T-helper 1 cell treated with Interleukin-12 subunit alpha and Interleukin-12 subunit beta and Interleukin-4 antibody, amounts not matched to agents 30 ng/mL and 1 ng/mL, for 36 hours (primary cell): Measurements from ENCODE around the gene PBX1. TPM values are rescaled to one million over a fixed set of nuclear protein-coding genes. Genes with fewer than 3 reads are reported as not detected.
"Not testable (repeated sequence)": the region's sequence is repeated elsewhere in the genome, so short reads cannot be mapped to it uniquely, and the experiment has no call there.

Experiments
- intact Hi-C: fragments of 100-400 bp; cut with micrococcal nuclease; formaldehyde crosslinking; loops from one replicate; pipeline ENCODE4 v1.15.1; 2024
- total RNA-seq: library from RNA; stranded (reverse); gene quantifications from 2 replicates; pipeline ENCODE4 v1.2.3, GENCODE V29; 2022

The PBX1 gene
- 0.37 TPM in 1 of 2 replicates, not detected in the other for total RNA-seq

DNA sequence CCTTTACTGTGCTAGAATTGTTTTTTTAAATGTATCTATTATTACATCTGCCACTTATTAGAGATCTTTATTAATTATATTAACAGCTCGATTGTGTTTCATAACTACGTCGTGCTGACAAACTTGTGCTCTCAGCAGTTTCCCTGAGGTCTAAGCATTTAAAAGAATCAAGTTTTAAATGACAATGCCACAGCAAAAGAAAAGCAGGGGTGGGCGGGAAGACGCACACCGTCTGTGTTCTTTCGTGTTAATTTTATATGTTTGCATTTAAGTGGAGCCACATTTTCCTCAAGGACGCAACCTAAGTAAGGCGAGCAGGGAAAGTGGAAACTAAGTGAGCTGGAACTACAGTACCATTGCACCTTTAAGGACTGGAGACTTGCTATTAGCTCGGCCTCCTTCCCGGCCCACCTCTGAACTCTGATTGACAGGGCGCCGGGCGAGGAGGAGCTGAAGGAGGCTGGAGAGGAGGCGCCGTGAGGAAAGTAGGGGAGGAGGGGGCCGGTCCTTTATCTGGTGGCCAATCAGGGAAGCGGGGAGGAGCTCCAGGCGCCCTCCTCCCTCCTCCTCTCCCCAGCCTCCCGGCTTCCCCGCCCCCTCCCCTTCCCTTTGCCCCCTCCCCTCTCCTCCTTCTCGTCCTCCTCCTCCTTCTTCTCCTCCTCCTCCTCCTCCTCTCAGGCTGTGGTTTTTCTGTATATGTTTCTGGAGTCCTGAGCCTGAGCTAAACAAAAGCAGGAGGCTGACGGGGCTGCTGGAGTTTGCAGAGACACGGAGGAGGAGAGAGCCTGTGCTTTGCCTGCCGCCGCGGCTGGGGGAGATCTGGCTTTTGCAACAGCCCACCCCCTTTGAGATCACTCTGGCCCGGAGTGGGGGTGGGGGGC is at the start of gene PBX1:
Gene PBX1, plus strand, starts transcription at position 724 of the 881 bp plus-strand sequence.
- intact Hi-C loops, result loop anchor here (5.0 kb wide), 1 partner anchor 104 kb away; no protein-coding TSS in a partner anchor

DNA sequence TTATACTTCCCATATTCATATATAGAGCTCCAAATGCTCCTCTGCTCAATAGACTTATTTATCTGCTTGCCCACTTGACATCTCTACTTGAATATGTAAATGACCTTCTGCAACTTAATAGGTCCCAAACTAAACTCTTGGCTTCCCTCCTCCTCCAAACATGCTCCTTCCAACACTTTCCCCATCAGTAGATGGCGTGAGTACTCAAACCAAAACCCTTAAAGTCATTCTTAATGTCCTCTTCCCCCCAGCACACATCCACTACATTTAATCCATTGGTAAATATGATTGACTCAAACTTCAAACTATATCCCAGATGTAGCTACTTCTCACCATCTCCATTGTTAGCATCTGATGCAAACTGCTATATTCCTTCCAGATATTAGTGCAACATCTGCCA is 48.5 kb upstream of the PBX1 start:
- intact Hi-C loops, result no loop called here

DNA sequence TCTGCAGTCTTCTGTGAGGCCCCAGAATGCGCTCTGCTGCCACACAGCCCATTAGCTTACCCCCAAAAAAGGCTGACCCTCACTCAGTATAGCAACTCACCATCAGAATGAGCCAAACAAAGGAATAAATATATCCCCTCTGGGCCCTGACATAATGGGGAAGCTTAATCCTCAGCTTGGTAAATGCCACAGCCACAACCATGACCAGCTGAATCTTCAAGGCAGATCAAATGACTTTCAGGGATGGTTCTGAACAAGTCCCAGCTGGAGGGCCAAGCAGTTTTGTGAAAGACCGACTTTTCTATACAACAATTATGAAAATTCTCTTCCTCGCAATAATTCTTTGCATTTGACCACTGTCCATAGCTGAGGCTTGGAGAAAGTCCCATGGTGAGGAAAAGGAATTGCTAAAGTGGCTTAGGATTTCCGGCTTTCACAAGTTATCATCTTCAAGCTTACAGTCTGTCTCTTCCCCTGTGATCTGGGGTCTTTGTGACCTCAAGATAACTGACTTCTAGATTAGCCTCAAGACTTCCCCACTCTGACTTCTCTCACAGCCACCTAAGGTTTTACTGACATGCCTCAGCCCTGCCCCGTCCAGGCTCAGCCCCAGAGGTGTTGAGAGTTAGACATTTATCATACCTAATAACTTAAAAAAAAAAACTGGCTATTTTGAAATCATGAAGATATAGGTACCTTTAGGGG is 47.8 kb upstream of the PBX1 start:
- intact Hi-C loops, result no loop called here

DNA sequence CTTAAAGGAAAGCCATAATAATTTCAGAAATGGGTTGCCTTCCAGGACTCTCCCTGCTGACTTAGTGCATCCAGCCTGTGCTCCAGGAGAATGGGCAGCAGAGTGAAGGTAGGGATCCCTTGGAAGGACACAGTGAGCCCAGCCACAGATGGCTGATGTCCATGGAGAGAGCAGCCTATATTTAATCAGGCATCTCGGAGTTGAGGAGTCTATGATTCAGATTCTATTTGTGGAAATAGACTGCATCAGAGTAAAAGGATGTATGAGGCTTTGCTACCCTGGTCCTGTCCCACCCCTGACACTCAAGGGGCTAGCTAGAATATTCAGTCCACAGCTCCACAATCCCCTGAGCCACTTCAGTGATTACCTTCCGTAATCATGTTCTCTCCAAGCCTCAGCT is 43.8 kb upstream of the PBX1 start:
- intact Hi-C loops, result no loop called here

DNA sequence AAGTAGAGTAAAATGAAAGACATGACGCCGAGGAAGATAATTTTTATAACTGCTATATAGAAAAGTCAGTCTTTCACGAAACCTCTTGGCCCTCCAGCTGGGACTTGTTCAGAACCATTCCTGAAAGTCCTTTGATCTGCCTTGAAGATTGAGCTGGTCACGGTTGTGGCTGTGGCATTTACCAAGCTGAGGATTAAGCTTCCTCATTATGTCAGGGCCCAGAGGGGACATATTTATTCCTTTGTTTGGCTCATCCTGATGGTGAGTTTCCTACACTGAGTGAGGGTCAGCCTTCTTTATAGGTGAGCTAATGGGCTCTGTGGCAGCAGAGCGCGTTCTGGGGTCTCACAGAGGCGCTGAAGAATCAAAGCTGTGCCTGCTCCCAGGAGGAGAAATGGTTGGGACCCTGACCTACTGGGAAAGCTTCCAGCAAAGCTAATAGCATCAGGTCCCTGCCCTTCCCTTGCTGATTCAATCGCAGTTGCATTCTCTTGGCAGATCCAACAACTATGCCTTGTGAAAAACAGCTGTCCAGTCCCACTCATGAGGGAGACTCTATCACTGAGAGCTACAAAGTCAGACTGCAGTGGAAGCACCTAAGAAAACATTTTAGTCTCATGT is 43.2 kb upstream of the PBX1 start:
- intact Hi-C loops, result no loop called here

DNA sequence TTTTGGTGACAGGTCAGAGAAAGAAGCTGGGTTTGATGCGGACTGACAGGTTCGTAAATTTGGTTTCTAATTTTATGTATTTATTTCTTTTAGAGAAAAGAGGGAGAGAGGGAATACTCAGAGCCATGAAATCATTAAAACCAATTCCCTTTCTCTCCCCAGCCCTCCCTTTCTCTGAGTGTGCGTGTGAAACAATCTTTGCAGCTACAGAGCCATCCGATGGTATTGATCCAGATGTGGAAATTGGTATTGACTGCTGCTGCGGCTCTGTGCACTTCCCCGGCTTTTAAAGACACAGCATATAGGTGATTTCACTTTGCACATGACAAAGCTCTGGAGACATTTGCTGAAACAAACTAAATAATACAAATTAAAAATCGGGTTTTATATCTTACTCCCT is 42.4 kb upstream of the PBX1 start:
- intact Hi-C loops, result no loop called here

DNA sequence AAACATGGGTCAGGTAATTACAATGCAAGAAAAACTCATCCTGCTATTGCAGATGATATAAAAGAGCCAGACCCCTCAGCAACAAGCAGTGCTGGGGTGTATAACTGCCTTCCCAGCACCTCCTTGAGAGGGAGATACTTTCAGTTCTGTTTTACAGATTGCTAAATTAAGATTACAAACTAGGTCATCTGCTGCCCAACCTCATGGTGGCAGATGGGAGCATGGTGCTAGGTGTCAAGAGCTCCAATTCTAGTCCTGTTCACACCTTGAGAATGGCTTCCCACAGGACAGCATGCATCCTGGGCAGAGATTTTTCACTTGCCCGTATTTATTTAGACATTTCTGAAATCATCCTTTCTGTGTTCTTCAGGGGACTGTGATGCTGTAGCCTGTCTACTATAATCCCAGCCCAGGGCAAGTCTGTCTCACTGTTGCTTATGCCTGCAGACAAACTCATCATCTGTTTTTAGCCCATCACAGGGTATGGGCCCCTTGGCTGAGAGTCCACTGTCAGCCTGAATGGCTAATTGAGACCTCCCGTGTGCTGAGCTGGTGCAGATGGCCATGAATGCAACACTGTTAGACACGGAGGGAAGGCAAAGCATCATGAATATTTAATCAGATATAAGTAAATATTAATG is 40.2 kb upstream of the PBX1 start:
- intact Hi-C loops, result no loop called here

DNA sequence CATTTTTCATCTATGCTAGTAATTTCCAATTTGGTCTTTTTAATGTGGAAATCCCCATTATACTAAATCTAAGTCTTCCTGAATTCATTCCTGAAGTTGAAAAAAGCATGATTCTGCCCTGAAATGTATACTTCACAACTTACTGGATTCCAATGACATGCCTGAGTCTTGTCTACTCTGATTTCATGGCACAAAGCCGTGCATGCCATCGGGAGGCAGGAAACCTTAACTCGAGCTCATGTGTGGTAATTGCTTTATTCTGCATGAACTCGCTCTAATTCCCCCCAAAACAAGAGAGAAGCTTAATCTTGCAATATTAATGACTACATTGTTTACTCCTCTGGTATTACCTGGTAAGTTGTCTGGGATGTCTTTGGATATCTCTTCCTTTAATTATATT is 39.6 kb upstream of the PBX1 start:
- intact Hi-C loops, result no loop called here

DNA sequence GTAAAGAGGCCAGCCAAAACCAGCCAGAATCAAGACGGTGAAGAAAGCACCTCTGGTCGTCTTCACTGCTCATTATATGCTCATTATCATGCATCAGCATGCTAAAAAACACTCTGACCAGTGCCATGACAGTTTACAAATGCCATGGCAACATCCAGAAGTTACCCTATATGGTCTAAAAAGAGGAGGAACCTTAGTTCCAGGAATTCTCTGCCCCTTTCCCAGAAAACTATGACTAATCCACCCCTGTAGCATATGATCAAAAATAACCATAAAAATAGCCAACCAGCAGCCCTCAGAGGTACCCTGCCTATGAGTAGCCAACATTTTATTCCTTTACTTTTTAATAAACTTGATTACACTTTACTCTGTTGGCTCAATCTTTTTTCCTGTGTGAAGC is 34.2 kb upstream of the PBX1 start:
- intact Hi-C loops, result no loop called here

DNA sequence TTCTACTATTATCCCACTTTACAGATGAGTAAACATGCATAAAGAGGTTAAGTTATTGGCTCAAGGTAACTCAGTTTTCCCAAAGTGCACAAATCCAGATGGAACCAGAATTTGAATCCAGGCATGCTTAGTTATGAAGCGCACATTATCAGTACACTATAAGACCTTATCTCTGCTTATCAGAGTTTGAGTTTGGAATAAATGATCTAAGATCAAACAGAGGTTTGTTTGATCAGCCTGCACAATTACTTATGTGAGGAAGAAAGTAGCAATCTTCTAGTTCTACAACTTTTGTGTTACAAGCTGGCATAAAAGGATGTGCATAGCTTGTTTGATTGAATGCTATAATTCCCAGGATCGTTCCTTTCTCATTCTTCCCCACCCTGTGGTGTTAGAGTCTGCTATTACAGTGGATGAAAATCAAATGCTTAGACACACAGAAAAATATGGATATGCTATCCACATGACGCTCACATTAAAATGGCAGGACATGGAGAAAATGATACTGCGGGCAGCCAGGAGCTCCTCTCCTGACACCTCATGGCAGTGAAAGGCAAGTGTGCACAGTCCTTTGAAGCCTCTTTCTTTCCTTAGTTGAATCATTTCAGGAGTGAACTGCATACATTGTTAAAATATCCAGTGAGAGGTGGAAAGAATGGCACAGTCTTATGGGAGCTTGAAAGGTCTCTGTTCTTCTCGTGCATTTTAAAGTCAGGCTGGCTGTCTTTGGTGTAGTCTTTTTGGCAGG is 23.9 kb upstream of the PBX1 start:
- intact Hi-C loops, result no loop called here

DNA sequence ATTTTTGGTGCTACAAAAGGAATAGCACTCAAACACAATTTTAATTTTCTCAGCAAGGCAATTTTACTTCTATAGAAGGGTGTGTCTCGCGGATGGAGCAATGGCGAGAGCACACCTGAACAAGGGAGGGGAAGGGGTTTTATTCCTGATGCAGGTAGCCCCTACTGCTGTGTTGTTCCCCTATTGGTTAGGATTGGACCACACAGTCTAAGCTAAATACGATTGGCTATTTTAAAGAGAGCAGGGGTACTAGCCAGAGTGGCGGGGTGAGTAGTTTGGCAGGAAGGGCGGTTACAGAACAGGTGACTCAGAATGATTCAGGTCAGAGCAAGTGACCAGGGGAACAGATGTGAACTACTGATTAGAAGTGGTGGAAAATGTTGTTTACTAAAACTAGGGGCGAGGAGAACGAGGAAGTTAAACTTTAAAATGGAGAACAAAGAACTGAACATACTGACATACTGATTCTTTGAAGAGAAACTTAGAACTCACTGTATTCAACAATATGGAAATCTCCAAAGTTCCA is 6.5 kb upstream of the PBX1 start:
- intact Hi-C loops, result not testable (repeated sequence)

DNA sequence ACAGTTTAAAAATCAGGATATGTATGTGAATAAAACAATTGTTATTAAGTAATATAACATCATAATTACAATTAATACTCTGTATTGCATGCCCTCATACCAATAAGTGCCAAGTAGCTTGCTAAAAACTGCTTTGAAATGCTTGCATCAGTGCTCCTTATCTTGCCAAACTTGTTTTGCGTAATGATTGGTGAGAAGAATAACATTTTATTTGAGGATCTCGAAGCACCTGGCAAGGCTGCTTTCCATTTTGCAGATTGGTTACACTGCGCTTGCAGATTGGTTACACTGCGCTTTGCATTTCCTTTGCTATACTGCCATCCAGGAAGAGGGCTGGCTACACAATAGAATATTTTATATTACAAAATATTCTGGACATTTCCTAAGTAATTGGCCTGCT is 1.7 kb upstream of the PBX1 start:
- intact Hi-C loops, result loop anchor here (5.0 kb wide), 1 partner anchor 105 kb away; no protein-coding TSS in a partner anchor

DNA sequence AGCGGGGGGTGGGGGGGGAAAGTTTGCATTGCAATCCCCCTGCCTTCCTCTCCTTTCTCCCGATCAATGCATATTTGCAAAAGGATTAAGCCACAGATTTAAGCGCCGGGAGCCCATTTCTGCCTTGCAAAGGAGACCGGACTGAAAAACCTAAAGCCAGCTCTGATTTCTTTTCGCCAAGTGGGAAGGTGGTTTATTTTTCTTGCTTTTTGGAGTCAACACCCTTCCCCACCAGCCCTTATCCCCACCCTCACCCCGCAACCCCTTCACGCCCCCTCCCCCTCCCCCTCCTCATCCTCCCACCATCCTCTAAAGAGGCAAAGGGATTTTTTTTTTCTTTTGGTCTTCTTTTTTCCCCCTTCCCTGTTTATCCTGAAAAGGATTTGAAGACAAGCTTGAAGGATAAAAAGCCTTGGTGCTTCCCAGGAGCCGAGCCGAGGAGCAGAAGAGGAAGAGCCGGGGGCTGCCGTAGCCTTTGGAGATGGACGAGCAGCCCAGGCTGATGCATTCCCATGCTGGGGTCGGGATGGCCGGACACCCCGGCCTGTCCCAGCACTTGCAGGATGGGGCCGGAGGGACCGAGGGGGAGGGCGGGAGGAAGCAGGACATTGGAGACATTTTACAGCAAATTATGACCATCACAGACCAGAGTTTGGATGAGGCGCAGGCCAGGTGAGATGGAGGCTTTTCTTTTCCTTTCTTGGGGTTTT is 513 bp downstream of the PBX1 start:
- intact Hi-C loops, result loop anchor here (5.0 kb wide), 1 partner anchor 103 kb away; no protein-coding TSS in a partner anchor

DNA sequence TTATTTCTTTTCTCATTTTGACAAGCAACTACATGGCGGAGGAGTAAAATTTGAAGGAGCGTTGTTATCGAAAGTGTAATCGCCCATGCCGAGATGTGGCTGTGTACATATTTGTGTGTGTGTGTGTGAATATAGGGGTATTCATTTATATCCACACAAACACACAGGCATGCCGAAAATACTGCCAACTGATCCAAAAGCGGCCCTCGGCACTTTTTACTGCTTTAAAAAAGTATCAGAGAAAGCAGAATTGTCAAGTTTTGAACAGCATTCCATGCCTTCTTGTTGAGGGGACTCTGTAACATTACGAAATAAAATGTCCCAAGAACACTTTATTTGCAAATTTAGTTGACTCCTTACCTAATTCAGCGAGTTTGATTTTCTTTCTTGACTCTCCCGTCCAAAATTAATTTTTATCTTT is 1.1 kb downstream of the PBX1 start:
- intact Hi-C loops, result no loop called here

DNA sequence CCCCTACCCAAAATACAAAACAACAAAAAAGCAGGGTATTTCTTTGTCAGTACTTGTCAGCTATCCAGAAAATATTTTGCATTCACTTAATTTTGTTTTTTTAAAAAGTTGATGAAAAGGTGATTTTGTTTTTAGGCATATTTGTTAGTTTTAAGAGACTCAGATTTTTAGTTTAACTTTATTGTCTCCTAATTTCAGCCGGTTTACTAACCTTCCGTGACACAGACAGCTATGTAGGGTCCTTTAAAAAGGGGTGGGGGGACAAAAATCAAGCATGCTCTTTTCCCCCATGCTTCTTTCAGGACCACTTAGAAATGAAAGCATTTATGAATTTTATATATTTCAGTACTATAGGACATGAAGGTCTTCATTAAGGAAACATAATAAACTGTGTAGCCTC is 1.6 kb downstream of the PBX1 start:
- intact Hi-C loops, result no loop called here

DNA sequence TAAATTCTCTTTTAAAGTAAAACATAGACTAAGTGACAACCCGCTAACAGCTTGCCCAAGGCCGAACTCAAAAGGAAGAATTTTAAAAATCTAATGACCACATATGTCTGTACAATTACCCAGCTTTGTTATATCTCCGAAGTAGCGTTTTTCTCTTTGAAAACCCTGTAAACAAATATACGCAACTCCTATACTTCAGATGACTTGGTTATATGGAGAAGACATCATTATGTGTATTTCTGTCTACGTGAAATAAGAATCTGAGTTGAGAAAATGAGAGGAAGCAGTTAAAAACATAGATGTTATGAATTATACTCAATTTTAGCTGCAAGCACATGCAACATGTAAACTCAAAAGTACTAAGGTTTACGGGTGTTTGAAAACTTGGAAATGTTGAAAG is 2.0 kb downstream of the PBX1 start:
- intact Hi-C loops, result no loop called here

DNA sequence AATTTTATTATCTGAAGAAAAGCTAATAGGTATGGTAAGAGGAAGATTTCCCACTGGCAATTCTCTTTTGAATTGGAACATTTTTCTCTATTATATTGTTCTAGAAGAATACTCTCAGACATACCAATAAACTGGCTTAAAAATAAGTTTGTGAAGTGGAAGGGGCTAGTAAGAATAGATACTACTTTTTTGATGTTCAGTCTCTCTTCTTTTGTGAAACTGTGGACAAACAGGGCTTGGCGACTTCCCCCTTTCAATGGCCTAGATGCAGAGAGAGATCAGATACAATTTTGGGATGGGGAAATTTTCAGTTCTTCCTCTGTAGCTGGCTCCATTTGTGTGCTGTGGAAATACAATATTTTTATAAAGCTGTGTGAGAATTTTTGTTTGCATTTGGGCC is 2.5 kb downstream of the PBX1 start:
- intact Hi-C loops, result no loop called here

DNA sequence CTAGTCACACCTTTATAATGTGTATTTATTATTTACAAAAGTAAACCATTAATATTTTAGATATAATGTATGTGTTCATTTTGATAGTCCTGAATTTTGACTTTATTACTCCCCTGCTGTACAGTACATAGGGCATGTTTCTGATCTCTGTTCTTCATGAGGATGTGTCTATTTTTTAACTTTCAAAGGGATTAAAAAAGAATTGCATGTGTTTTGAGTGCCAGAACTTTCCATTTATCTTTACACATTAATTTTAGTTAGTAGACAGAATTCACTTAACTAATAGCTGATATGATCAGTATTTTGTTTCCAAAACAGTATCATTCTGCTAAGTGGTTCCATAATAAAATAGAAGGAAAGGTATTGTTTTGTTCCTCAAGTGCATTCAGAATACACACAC is 3.1 kb downstream of the PBX1 start:
- intact Hi-C loops, result no loop called here

DNA sequence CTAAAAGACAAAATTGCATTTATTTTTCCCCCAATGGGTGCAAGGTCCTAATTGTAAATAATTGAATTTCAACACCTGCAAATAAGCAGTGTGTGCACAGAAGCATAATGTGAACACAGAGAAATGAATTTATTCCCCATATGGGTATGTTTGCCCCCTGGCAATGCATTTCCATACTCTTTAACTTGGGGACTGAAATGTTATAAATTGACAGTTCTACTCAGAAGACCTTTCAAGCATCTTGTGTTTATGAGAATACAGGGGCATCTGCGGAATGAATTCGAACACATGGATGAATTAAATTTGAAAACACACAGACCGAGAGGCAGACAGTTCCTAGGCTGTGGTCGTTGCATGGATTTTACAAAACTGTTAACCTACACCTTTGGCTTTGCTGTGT is 3.5 kb downstream of the PBX1 start:
- intact Hi-C loops, result no loop called here

DNA sequence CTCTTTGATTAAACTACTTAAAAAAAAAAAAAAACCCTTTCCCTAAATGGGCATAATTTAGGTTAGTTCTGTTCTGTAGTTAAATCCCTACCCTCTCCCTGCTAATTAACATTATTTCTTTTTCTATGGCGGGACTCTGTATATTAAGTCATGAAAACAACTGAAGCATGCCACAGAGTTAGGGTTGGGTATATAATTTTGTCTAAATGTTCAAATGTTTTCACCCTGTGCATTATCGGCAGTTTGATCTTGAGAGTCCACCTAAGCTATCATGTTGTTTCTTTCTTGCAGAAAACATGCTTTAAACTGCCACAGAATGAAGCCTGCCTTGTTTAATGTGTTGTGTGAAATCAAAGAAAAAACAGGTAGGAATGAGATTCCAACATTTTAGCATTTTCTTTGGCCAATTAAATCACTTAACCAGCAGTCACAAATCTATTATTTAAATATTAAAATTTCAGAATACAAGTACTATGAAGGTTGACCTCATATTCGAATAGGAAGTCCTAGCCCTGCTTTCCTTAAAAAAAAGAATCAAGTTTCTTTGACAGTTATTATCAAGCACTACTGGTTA is 4.0 kb downstream of the PBX1 start:
- intact Hi-C loops, result no loop called here
